Cardiac muscle cell (in vitro differentiated cells and primary cell): ENCODE data around the gene TBRG4. TPM values are rescaled to one million over a fixed set of nuclear protein-coding genes. Genes with fewer than 3 reads are reported as not detected.

Experiments
- DNase-seq, 2 donors: peaks; one replicate each; pipeline versions ENCODE4 v3.0.0 to v3.0.0-alpha.2; 2010 to 2017; ENCODE audit warnings: low read depth in 1 of 2, low spot score in 1 of 2
- H3K27ac ChIP-seq: fragments of 200-600 bp; sonication (generic); 2 replicates; pipeline ENCODE4 v1.5.1; 2016
- H3K27me3 ChIP-seq: fragments of 200-600 bp; sonication (generic); 2 replicates; pipeline ENCODE4 v1.6.0; 2016; ENCODE audit warnings: control low read depth
- H3K36me3 ChIP-seq: fragments of 200-600 bp; sonication (generic); 2 replicates; pipeline ENCODE4 v1.5.1; 2016; ENCODE audit warnings: control low read depth
- H3K4me1 ChIP-seq: fragments of 200-600 bp; sonication (generic); 2 replicates; pipeline ENCODE4 v1.8.1; 2017; ENCODE audit warnings: low read depth, mild to moderate bottlenecking, mixed run types
- H3K4me3 ChIP-seq: fragments of 200-600 bp; sonication (generic); 2 replicates; pipeline ENCODE4 v1.5.1; 2016; ENCODE audit warnings: mild to moderate bottlenecking
- H3K9me3 ChIP-seq: fragments of 200-600 bp; sonication (generic); 2 replicates; pipeline ENCODE4 v1.5.1; 2017; ENCODE audit warnings: low read depth, mild to moderate bottlenecking, control low read depth
- CTCF ChIP-seq: IDR thresholded peaks from 2 replicates; pipeline ENCODE4 v1.5.1; 2012; ENCODE audit warnings: low read depth, mild to moderate bottlenecking, low read length
- polyA plus RNA-seq: library from polyadenylated mRNA; unstranded; fragments of >200 nt; fragmentation: Nextera tagmentation; extraction: Ambion mirVana; gene quantifications from 2 replicates; pipeline ENCODE4 v1.2.1, GENCODE V29; 2016
- total RNA-seq: library from RNA; depleted of rRNA; stranded (reverse); fragments of >200 nt; gene quantifications from 2 replicates; pipeline ENCODE4 v1.2.3, GENCODE V29; 2016

TBRG4 gene
- total and polyA plus RNA-seq, 2 experiments from 2014 or later, result 67.9 to 74.4 TPM

GRCh38 chr7:45067582-45067981 lies 43.9 kb downstream of the TBRG4 start:
- Histone ChIP-seq H3K27ac (no peak overlapping the region), H3K36me3 (peaks cover 11% of the 10 kb centered on the region), H3K4me3 (no peak overlapping the region), H3K27me3 (no peaks in the 10 kb centered on the region), H3K4me1 (no peaks in the 10 kb centered on the region), H3K9me3 (no peaks in the 10 kb centered on the region)
- TF ChIP-seq CTCF, result no peak
- no peak for DNase-seq

GRCh38 chr7:45066409-45066808 lies 45.1 kb downstream of the TBRG4 start:
- Histone ChIP-seq H3K9me3 (no peaks in the 10 kb centered on the region), H3K36me3 (peaks cover 11% of the 10 kb centered on the region), H3K4me1 (no peaks in the 10 kb centered on the region), H3K27me3 (no peaks in the 10 kb centered on the region), H3K27ac (no peak overlapping the region), H3K4me3 (no peak overlapping the region)
- DNase-seq, result no peak
- no peak for TF ChIP-seq CTCF

- TF ChIP-seq CTCF, result no peak
- no peak overlapping the region for H3K4me3 ChIP-seq
- H3K4me1 ChIP-seq, result no peaks in the 10 kb centered on the region
- DNase-seq, result no peak
- peaks cover 11% of the 10 kb centered on the region for H3K36me3 ChIP-seq
- H3K27ac ChIP-seq, result no peak overlapping the region
- H3K27me3 ChIP-seq, result no peaks in the 10 kb centered on the region
- H3K9me3 ChIP-seq, result no peaks in the 10 kb centered on the region
These were observed 46.2 kb downstream of the TBRG4 start for GRCh38 chr7:45065031-45065995.

- TF ChIP-seq CTCF, result no peak
- Histone ChIP-seq H3K27me3 (no peaks in the 10 kb centered on the region), H3K4me3 (no peak overlapping the region), H3K9me3 (no peaks in the 10 kb centered on the region), H3K27ac (no peak overlapping the region), H3K36me3 (peaks cover 7% of the 10 kb centered on the region), H3K4me1 (no peaks in the 10 kb centered on the region)
- DNase-seq, result no peak
These were observed 47.3 kb downstream of the TBRG4 start for GRCh38 chr7:45064047-45064725.

DNA sequence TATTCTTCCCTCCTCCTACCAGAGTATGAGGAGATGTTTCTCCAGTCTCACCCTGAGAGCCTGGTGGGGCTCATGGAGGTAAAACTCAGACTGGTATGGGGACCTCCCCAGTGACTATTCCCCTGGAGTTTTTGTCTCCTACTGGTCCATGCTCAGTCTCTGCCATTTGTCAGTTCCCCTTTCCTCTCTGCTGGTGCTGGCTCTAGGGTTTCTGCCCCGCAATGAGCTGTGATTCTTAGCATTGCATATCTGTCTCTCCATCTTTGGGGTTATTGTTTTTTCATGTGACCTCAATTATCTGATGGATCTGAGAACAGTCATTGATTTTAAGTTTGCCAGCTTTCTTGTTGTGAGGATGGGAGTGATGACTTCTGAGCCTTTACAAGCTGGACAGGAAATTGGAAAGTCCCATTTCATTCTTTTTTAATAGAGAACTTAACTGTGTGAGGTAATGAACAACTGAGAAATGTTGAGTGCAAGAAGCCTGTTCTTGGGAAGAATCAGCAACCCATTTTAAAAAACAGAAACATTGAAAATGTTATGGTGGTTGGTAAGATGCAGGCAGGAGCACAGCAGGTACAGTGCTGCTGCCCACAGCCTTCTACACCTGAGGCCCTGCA lies 49.6 kb downstream of the TBRG4 start:
- H3K36me3 ChIP-seq, result peaks cover 7% of the 10 kb centered on the region
- no peaks in the 10 kb centered on the region for H3K9me3 ChIP-seq
- H3K27ac ChIP-seq, result no peak overlapping the region
- DNase-seq, result no peak
- H3K4me1 ChIP-seq, result no peaks in the 10 kb centered on the region
- no peaks in the 10 kb centered on the region for H3K27me3 ChIP-seq
- no peak overlapping the region for H3K4me3 ChIP-seq
- no peak for TF ChIP-seq CTCF
